VCaP (cell line): ENCODE measurements around the gene TKFC.

Source experiments
- H3K27ac ChIP-seq: fragments of 450-650 bp; 2 replicates; pipeline ENCODE4 v1.5.1; 2017
- CTCF ChIP-seq: fragments of 450-650 bp; conservative IDR thresholded peaks from 2 replicates; pipeline ENCODE4 v1.5.1; 2017; ENCODE audit warnings: mild to moderate bottlenecking, moderate library complexity

TKFC gene, protein sequence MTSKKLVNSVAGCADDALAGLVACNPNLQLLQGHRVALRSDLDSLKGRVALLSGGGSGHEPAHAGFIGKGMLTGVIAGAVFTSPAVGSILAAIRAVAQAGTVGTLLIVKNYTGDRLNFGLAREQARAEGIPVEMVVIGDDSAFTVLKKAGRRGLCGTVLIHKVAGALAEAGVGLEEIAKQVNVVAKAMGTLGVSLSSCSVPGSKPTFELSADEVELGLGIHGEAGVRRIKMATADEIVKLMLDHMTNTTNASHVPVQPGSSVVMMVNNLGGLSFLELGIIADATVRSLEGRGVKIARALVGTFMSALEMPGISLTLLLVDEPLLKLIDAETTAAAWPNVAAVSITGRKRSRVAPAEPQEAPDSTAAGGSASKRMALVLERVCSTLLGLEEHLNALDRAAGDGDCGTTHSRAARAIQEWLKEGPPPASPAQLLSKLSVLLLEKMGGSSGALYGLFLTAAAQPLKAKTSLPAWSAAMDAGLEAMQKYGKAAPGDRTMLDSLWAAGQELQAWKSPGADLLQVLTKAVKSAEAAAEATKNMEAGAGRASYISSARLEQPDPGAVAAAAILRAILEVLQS

GRCh38 chr11:61332797-61333549 lies at the start of gene TKFC, which contains the start of gene DDB1:
Gene TKFC, plus strand, starts transcription at chr11:61333228. Its CDS starts 1,501 bp downstream, at chr11:61334729.
Gene DDB1, minus strand, starts transcription at chr11:61333105. Its CDS starts 137 bp downstream, at chr11:61332968.
- peak within 1 kb of the TSS; percentile 93 for H3K27ac ChIP-seq
- no peak for TF ChIP-seq CTCF

GRCh38 chr11:61283613-61284012 lies 49.4 kb upstream of the TKFC start:
- no peak for TF ChIP-seq CTCF
- no peak overlapping the region for H3K27ac ChIP-seq

GRCh38 chr11:61287338-61287977 lies 45.6 kb upstream of the TKFC start:
- no peak overlapping the region for H3K27ac ChIP-seq
- no peak for TF ChIP-seq CTCF

DNA sequence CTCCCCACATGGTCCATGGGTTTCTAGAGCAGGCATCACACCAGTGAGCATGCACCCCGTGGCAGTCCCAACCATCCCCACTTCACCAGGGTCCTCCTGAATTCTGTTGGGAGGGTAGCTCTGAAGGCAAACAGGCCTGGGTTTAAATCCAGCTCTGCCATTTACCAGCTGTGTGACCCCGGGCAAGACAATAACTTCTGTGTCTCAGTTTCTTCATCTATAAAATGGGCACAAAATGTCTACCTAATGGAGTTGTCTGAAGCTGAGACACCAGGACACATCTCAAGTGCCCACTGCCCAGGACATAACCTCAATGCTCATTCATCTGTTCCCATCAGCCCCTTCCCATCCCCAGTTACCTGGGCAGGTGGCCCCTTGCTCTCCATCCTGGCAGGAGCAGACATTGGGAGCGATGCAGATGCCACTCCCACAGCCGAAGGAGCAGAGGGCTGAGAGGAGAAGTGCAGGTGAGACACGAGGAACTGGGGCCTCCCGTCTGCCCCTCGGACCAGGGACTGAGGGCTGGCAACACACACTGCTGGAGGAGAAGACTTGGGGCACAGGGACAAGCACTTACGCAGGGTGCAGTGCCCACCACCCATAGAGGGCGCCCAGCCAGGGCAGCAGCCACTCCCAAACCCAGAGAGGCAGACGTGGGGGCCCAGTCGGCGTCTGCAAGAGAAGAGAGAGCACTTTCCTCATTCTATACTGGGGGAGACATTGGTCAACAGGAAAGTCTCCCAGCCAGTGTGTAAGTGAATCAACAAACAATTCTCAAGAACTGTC lies 41.9 kb upstream of the TKFC start:
- peak; percentile 11; the same call in 1 of the 2 replicates for TF ChIP-seq CTCF
- no peak overlapping the region for H3K27ac ChIP-seq

GRCh38 chr11:61292356-61292755 lies 40.7 kb upstream of the TKFC start:
- TF ChIP-seq CTCF = no peak
- no peak overlapping the region for H3K27ac ChIP-seq

DNA sequence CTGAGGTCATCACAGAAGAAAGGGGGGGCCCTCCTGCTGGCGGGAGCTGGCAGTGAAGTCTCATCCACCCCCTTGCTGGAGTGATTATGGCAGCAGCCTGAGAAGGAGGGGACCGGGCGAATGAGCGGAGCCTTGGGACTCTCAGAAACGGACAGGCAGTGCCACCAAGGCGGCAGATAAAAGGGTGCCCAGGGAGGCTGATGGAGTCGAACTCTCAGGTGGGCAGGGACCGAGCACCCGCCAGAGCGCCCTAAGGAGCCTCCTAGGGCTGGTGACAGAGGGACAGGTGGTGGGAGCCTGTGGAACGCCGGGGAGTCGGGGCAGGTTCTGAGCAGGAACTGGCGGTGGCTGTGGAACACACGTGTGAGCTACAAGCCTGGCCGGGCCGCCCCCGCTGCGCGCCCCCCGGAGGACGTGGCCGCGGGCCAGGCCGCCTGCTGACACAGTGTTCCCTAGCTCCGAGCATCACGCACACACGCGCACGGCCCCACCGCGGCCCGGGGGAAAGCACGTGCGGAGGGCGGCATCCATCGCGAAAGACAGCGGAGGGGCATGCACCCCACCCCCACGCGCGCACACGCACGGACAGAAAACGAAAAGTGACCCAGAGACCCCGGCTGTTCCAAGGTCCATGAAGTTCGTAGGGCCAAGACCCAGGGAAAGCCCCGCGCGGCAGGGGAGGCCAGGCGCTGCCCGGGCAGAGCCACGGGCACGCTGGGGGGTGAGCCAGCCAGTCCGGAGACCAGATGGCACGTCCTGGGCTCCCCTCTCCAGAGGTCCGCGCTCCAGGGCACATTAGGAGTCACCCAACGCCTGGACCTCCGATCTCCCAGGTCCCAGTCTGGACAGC lies 38.9 kb upstream of the TKFC start:
- TF ChIP-seq CTCF = no peak
- H3K27ac ChIP-seq = peak overlapping the region; percentile 62; the same call in 1 of the 2 replicates
